CD4-positive, alpha-beta T cell treated with Interleukin-12 subunit alpha and Interleukin-12 subunit beta, for 1 hour (primary cell): ENCODE measurements around the gene PAX2.

Experiments
- DNase-seq: peaks from one replicate; pipeline ENCODE4 v3.0.0-alpha.2; 2020

The PAX2 gene

DNA sequence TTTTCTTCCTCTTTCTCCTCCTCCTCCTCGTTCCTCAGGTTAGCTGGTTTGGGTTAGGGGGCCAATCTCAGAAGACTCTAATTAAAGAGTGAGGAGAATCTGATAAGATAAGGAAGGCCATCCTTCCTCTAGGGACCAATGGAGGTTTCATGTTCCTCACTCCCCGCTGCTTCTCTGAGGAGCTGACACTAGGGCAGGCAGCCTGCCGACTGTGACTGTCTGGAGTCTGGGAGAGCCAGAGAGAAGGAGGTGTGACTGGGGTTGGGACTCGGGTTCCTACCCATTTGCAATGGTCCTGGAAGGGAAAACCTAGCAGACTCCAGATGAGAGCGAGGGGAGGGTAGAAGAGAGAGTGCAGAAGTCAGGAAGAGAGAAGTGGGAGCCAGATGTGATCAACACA is 15.3 kb downstream of the PAX2 start:
- DNase-seq = no peak

DNA sequence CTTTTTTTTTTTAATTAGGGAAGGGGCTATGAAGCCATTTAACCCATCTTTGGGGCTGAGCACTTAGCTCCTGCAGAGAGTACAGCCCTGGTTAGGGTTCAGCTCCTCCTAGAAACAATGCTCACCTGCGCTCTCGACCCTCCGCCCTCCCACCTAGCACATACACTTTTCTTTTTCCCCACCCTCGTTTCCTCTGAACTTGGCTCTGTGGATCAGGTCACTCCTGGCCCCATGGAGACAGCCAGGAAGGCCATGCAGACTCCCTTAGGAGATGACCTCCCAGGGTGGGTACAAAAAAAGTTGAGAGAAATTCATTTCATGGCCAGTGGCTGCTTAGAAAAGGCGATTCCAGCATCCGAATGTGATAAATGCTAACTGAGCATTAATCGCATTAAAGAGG is 15.8 kb downstream of the PAX2 start:
- DNase-seq = no peak

DNA sequence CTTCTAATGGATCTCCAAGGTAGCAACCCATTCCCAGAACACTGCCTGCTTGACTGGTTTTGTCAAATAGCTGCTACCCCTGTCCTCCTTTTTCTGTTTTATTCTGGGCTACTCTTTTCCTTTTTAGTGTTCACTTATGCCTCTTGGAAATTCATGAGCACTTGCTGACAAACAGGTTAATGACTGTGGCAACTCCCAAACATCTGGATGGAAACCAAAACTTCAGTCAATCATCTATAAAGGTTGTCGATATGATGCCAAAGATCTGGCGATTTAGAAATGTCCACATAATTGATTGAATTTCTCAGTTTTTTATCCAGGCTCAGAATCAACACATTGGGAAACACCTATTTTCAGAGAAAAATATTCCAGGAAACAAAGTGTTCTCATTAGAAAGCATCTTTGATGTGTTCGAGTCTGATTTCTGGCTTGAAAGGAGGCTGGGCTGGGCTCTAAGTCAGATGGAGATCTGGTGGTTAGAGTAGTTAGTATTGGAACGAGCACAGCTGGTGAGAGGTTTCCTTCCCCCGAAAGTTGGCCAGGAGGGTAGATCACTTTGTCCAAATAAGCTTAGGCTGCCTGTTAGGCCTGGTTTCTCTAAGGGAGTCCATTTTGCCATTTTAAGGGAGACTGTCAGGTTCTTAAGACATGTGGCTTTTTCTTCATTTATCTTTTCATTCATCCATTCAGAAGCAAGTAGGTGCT is 17.8 kb downstream of the PAX2 start:
- DNase-seq = no peak

DNA sequence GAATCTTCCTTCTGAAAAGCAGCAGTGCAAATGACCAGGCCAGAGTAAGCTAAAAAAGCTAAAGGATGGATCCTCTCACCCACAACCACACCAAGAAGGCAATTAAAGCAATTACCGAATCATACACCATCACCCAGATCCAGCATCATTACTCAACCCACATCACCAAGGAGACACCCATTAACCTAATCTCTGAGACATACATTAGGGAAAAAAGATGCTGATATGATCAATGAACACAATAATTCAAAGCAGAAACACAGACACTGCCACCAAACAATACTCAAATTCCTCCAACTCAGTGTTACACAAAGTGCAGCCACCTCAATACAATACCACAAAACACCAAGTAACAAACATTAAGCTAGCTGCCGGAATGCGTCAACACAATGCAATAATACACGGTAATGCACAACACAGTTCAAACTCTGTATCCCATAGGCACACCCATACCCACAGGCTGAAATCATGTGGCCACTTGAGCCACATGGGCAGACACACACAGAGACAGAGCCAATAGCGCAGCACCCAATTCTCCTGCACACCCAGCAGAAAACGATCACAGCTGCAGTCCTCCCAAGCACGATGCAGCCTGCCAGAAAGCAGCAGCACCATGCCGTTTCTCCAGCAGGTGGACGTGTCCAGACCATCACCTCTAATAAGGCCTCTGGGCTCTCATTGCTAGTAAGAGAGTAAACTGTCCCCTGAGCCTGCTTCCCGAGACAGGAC is 21.5 kb downstream of the PAX2 start:
- no peak for DNase-seq

DNA sequence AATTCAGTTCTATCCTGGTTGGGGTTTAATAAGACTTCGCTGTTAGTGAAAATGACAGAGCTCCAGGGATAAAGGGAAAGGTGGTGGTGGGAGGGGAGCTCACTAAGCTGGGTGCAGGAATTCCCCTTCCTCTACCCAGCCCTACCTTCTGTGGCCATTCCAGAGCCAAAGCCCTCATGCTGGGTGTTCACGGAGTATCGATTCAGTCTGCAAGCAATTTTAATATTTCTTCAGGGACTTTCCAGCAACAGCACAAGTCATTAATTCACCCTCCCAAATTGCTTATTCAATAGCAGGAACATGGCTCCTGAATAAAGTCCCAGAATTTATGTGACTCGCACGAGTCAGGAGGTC is 22.0 kb downstream of the PAX2 start:
- DNase-seq = no peak

DNA sequence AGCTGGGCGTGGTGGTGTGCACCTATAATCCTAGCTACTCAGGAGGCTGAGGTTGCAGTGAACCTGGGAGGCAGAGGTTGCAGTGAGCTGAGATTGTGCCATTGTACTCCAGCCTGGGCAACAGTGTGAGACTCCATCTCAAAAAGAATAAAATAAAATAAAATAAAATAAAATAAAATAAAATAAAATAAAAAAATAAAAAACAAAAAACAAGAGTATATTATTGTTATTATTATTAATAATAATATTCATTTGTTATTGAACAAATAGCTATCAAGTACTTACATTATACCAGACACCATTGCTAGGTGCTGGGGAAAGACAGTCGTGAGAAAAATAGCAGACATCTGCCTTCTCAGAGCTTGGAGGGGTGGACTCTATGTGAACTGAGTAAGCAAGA is 24.1 kb downstream of the PAX2 start:
- DNase-seq = no peak

DNA sequence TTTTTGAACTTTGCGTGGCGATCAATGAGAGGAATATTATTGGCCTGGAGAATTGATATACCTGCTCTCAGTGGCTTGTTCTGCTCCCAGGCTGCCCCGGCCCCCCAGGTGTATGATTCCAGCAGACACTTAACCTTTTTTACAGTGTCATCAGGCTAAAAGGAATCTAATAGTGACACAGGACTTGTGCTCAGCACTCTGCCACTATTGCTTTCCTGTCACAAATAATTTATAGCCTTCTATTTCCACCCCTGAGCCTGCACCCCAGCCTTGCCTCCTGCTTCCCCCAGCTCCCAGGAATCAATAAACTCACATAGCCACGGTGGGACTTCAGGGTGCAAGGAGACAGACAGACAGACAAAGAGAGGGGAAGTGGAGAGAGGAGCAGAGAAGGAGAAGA is 28.3 kb downstream of the PAX2 start:
- DNase-seq = no peak

DNA sequence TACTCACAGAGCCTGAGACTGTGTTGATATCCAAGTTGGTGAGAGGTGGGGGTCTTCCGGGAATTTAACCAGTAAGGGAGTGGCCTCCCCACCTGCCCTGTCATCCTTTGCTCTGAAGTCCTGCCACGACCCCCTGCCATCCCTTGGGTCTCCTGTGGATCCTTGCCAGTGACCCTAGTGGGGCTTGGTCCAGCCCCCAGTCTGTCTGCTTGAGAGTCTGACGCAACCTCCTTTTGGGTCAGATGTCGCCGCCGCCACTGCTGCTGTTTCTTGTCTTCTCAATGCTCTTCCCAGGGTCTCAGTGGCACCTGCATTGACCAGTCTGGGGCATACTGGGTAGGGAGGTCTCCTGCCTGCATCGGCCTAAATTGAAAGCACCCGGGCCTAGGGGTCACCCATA is 28.8 kb downstream of the PAX2 start:
- DNase-seq = no peak

DNA sequence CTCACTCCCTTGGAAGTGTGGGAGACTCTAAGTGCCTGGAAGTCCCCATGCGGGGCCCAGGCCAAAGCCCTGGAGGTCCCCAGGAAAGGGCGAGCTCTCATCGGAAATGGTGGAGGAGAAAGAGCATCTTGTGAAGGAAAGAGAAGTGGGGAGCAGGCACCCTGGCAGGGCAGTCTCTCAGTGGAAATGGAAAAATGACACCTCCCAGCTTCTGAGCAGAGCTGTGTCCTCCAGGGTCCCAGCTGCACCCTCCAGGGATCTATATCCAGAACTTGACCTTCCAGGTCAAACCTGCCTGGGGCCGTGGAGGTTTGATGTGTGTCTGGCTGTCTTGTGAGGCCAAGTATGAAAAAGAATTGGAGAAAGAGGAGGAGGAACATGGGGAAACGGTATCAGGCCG is 29.5 kb downstream of the PAX2 start:
- no peak for DNase-seq

DNA sequence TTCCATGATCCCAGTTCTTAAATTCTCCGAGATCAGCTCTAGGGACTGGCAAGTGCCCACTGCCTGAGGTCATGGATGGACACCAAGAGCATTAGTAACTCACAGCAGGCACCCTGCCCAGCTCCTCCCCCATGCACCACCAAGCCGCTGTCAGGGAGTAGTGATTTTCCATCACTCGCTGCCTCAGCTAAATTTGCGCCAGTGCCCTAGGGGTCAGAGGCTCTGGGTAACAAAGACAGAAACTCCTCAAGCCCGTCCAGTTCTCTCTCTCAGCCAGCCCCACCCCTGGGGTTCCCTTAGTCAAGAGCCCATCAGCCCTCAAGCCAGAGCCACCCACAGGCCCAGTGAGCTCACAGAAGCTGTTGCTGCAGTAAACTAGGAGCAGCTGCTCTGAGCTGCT is 30.0 kb downstream of the PAX2 start:
- no peak for DNase-seq

DNA sequence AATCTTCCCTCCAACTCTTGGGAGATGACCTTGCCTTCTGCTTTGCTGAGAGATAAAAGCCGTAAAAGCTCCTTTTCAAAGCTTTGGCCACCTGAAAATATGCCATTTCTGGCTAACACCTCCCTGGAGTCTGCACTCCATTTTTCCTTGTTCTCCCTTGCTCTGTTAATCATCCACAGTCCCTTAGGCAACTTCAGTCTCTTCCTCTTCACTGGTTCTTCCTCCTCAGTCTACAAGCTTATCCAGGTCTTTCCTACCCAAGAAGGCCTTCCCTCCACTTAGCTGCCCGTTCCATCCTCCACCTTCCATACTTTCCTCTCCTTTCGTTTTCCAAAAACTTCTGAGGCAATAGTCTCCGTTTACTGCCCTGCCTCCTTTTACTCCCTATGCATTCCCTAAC is 30.5 kb downstream of the PAX2 start:
- no peak for DNase-seq

DNA sequence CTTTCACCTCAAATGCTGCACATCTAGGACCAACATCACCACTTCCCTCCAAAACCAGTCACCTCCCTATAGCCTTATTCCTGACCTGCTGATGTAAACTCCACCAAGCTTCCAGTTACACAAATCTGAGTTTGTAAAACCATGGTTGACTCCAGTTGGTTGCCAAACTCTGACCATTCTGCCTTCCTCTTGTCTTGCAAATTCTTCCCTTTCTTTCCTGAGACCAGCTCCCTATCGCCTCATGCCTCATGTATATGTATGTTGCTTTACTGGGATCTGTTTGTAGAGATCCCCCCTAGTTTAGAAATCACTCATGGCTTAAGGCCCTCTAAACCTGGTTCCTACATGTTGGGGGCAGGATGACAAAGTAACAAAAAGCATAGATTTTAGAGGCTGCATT is 31.3 kb downstream of the PAX2 start:
- no peak for DNase-seq

DNA sequence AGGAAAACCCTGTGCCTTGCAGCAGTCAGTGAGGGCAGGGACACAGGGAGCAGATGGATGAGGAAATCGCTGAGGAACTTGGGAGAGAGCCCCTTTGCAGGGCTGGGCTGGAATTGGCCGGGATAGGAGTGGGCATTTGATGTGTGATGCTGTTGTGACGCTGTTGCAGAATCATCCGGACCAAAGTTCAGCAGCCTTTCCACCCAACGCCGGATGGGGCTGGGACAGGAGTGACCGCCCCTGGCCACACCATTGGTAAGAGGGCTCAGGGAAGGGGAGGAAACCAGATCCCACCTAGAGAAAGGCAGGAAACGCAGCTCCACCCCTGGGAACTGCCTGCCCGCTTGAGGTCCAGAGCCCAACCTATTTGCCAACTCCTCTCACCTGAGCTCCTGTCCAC is 33.9 kb downstream of the PAX2 start:
- no peak for DNase-seq

DNA sequence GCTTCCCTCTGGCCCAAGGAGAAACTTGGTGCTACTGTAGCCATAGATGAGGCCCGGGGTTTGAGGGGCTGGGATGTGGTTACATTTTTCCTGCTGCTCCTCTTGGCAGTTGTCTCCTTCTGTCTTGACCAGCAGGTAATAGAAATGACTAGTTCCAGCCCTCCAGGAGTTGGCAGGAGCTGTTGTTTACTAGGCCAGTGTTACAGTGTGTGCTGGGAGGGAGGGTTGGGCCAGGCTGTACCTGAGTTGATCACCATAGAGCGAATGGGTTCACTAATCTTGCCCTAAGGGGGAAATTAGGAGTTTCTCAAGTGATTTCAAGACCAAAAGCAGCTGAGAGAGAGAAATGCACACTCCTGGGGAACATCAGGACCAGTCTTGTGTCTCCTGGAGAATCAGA is 34.9 kb downstream of the PAX2 start:
- no peak for DNase-seq

DNA sequence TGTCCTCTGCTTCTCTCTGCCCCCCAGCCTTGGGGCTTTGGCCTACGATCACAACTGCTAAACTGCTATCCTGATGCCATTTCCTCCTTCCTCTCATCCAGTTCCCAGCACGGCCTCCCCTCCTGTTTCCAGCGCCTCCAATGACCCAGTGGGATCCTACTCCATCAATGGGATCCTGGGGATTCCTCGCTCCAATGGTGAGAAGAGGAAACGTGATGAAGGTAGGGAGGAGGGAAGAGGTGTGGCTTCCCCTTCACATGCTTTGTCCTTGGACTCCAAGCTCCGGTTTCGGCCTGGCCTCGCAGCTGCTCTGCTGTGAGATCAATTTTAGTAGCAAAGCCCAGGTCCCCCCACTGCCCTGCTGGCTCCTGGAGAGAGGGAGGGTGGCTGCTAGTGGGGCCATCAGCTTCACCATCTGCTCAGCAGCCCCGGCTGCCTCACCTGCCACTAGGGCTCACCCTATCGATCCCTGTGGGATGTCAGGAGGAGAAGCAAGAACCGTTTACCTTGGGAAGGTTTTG is 35.8 kb downstream of the PAX2 start:
- DNase-seq = no peak

DNA sequence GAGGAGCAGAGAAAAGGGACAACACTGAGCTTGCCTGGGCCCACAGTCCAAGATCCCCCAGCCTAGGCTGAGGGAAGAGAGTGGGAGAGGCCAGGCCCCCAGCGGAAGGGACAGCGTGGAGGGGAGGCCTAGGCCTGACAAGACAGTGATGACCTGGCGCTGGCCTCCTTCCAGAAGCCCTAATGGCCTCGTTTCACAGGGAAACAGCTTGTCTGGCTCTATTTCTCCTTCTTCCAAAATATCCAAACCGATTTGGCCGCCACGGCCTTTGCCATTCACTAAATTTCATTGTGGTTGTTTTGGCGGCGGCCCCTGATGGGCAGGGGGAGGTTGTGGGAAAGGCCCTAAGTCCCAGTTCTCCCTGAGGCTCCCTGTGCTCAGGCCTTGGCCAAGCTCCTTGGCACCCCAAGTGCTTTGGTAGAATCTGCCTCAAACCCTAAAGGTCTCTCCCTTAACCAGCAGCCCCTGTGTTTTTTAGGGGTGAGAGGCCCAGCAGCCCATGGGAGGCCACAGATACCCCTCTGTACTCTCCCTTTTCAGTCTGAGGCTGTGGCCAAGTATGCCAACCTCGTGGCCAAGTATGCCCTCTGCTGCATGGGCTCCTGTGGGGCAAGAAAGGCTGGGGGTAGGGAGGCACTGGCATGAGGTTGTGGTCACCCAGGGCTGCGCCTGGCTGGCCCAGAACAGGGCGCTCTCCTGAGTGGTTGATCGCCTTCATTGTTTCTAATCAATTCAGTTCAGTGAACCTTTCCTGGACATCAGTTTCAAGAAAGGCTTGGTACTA is 37.3 kb downstream of the PAX2 start:
- no peak for DNase-seq

DNA sequence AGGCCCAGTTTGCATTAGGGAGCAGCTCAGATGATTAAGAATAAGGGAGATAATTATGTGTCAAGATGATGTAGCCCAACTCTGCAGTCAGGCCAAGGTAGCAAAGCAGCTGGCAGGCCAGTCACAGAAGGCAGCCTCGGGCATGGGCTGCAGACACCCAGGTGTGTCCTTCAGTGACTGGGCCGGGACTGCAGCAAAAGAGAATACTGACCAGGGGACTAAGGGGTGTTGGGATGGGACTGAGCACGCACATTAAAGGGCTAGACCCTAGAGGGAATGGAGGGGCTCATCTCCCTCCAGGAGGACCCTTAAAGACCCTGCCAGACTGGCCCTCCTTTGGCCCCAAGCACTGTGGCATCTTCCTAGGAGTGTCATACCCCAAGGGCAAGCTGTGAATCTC is 38.7 kb downstream of the PAX2 start:
- DNase-seq = no peak

DNA sequence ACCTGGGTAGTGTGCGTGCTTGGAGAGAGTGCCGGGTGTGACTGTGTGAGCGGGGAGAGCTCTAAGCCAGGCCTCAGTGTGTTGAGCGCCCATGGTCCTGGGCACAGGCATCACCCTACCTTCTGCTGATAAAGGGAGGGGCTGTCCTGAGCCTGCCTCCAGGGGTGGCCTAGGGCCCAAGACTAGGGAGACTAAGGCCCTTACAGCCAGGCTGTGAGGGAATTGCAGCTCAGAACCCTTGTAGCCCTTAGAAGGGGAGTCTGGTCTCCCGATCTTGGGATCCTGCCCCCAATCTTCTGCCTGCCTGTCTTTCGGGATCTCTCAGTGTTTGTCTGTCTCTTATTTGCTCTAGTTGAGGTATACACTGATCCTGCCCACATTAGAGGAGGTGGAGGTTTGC is 41.2 kb downstream of the PAX2 start:
- no peak for DNase-seq

DNA sequence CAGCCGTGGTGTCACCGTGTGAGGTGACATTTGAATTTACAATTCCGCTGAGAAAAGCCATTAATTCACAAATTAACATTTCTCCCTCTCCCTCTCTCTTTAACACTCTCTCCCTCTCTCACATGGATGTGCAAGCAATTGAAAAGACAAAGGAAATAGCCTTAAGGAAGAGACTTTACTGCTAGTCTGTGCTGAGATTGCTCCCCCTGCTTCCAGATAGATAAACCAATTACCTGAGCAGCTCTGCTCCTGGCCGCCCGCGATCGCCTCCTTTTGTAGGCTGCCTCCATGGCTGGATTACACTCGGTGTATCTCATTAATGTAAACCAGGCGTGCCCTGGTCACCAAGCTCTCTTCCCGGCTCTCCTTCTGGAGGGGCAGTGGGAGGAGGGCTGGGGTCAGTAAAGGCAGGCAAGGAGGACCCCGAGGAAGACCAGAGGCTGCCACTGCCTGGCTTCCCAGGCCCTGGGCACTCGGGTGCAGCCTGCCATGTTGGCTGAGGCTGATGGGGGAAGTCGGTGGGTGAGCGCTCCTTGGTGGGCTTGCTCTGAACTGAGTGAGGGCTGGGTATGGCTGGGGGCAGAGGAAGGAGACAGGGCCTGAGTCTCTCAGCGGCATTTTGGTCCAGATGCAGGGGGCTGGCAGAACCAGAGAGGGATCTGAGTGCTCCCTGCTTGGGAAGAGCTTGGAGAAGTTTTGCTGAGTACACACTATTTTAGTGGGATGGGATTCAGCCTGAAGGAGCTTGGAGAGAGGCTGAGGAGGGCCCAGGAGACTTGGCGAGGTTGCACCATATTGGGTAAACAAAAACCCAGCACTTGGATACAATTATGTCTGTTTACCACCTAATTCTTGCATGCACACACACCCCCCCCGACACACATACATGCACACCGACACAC is 42.9 kb downstream of the PAX2 start:
- DNase-seq = no peak

DNA sequence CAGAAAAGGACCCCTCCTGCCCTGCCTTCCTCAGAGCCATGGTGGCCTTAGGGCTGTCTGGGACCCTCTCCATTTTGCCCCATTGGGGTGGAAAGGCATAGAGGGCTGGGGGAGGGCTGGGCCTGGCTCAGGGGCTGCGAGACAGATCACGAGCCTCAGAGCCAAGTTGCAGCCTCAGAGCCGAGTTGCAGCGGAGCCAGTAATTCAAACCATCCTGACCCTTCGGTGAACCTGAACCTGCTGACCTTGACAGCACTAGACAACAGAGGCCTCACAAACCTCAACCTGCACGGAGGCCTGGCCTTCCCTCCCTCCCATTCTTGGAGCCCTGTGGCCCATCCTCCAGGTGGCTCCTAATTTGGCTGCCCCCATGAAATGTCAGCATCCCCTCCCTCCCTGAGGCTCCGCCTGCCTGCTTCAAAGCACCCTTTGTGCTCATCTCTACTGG is 45.4 kb downstream of the PAX2 start:
- no peak for DNase-seq

DNA sequence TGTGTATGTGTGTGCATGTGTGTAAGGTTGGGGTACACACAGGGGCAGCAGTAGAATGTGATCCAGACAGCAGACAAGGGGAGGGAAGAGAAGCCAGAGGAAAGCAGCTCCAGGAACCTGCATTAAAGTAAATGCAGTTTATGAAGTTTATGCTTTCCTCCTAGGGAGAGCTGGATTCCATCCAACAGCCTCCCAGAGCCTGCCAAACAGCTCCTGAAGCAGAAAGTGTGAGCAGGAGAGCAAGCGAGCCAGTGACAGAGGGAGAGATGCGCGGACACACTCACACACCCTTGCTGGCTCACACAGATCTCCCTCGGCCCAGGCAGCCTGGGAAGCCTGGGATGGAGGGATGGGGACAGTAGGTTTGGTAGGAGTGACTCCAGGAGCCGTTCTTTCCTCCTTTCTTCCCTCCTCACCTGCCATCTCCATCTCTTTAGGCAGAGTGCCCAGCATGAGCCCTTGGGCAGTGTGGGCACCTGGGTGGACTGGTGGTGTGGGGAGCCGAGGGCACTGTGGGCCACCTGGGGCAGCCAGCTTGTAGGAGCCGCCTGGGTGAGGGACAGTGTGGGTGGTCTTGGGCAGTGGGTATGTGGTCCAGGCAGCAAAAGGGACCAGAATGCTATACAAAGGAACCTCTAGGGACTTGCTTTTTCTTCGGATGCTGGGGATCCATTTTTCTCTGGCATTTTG is 46.1 kb downstream of the PAX2 start:
- no peak for DNase-seq

DNA sequence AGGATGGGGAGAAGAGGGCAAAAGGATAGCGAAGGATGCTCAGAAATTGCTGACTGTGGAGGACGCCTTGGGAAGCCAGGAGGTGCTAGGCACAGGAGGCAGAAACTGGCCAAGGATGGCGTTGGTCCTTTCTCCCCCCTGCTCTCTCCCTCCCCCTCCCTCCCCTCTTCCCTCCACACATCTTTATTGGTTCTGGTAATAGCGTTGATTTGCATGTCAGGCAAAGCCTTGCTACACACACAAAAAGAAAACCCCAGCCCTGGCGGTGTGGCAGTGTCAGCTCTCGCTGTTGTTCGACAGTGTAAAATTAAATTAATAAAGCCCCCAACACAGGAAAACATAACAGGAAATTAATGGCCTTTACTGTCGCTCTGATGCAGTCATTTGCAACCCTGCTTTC is 47.2 kb downstream of the PAX2 start:
- no peak for DNase-seq
